Lower lobe of right lung (tissue), 2 donors: ENCODE data around the gene ZNF80. TPM values are rescaled to one million over a fixed set of nuclear protein-coding genes. Genes with fewer than 3 reads are reported as not detected.

Experiments
- ATAC-seq, 2 donors: fragments of 200-7000 bp; cut with Tn5 transposase; one replicate each; pipeline ENCODE4 v1.9.1; 2020 to 2022; ENCODE audit warnings: mild to moderate bottlenecking in 2 of 2, moderate library complexity in 2 of 2
- DNase-seq: peaks from one replicate; pipeline ENCODE4 v3.0.0-alpha.2; 2020
- H3K27ac ChIP-seq: fragments of 200-600 bp; one replicate; pipeline ENCODE4 v1.8.0; 2022
- H3K27me3 ChIP-seq: fragments of 200-600 bp; one replicate; pipeline ENCODE4 v1.8.0; 2022; ENCODE audit warnings: low read depth
- H3K36me3 ChIP-seq: fragments of 200-600 bp; one replicate; pipeline ENCODE4 v1.8.0; 2022; ENCODE audit warnings: mild to moderate bottlenecking
- H3K4me1 ChIP-seq: fragments of 200-600 bp; one replicate; pipeline ENCODE4 v1.8.0; 2022
- H3K4me3 ChIP-seq: fragments of 200-600 bp; one replicate; pipeline ENCODE4 v1.8.0; 2022; ENCODE audit warnings: mild to moderate bottlenecking
- H3K9me3 ChIP-seq: fragments of 200-600 bp; one replicate; pipeline ENCODE4 v1.8.0; 2022
- intact Hi-C: fragments of 100-400 bp; cut with DNase I; formaldehyde crosslinking; loops from one replicate; pipeline ENCODE4 v1.11.0; 2022
- total RNA-seq: library from RNA; stranded (reverse); fragmentation: NEBNext Ultra II Directional; extraction: Animal tissue kit (Norgen Biotek cat#: 25700); gene quantifications from one replicate; pipeline ENCODE4 v1.2.1, GENCODE V29; 2021
- TF ChIP-seq, protein P1 (sequence below): fragments of 200-600 bp; IDR thresholded peaks from one replicate; pipeline ENCODE4 v1.8.0; 2022; ENCODE audit warnings: antibody characterized with exemption, mild to moderate bottlenecking
- donor health status: DM: no; HTN: yes; CAD: no; lungs with severe emphysema.

The ZNF80 gene
- total RNA-seq, 1 donor from 2014 or later = not detected

DNA sequence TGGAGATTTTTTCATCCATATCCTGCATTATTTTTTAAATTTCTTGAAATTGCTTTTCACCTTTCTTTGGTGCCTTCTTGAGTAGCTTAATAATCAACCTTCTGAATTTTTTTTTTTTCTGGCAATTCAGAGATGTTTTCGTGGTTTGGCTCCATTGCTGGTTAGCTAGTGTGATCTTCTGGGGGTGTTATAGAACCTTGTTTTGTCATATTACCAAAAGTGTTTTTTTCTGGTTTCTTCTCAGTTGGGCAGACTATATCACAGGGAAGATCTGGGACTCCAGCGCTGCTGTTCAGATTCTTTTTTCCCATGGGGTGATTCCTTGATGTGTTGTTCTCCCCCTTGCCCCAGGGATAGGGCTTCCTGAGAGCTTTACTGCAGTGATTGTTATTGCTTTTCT lies 32.6 kb upstream of the ZNF80 start:
- Histone ChIP-seq H3K9me3 (peaks cover 7% of the 10 kb centered on the region), H3K36me3 (no peaks in the 10 kb centered on the region), H3K27ac (no peak overlapping the region), H3K4me3 (no peak overlapping the region), H3K27me3 (no peaks in the 10 kb centered on the region), H3K4me1 (no peaks in the 10 kb centered on the region)
- intact Hi-C loops = no loop called here
- ATAC-seq (no peak), DNase-seq (no peak)
- TF ChIP-seq, protein P1, sequence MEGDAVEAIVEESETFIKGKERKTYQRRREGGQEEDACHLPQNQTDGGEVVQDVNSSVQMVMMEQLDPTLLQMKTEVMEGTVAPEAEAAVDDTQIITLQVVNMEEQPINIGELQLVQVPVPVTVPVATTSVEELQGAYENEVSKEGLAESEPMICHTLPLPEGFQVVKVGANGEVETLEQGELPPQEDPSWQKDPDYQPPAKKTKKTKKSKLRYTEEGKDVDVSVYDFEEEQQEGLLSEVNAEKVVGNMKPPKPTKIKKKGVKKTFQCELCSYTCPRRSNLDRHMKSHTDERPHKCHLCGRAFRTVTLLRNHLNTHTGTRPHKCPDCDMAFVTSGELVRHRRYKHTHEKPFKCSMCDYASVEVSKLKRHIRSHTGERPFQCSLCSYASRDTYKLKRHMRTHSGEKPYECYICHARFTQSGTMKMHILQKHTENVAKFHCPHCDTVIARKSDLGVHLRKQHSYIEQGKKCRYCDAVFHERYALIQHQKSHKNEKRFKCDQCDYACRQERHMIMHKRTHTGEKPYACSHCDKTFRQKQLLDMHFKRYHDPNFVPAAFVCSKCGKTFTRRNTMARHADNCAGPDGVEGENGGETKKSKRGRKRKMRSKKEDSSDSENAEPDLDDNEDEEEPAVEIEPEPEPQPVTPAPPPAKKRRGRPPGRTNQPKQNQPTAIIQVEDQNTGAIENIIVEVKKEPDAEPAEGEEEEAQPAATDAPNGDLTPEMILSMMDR = no peak

DNA sequence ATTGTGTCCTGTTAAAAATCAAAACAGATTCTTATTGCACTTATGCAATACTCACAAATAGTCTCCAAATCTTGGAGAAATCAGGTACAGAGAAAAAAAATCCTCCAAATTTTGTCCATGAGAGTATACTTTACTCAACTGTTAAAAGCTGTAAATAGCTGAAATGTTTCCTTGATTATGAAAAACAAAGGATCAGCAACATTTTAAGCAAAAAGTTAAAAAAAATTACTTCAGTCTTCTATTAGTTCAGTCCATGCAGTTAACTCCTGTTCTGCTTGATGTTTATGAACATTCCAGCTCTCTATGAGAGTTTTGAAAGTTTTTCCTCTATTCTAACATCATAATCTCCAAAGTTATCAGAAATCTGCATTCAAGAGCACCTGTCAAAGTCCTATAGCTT lies 22.8 kb upstream of the ZNF80 start:
- TF ChIP-seq, protein P1 = no peak
- peaks cover 11% of the 10 kb centered on the region for H3K9me3 ChIP-seq
- no peaks in the 10 kb centered on the region for H3K36me3 ChIP-seq
- intact Hi-C loops = no loop called here
- no peaks in the 10 kb centered on the region for H3K4me1 ChIP-seq
- no peak for DNase-seq
- ATAC-seq = no peak
- H3K27me3 ChIP-seq = no peaks in the 10 kb centered on the region
- H3K4me3 ChIP-seq = no peak overlapping the region
- H3K27ac ChIP-seq = no peak overlapping the region

DNA sequence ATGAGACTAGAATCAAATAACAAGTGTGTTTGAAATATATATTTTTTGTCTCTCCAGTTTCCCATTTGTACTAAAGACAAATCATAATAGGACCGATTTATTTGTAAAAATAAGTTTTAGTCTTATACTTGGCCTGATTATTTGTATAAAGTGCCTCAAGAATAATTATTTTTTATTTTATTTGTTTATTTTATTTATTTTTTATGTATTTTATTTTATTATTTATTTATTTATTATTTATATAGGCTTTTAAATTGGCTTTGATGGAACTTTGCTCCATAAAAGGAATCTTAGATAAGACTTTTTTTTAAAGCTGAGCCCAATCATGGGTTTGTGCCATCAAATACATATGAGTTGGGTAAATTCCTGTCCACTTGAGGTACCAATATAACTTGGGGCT lies 22.2 kb upstream of the ZNF80 start:
- TF ChIP-seq, protein P1 = no peak
- Histone ChIP-seq H3K4me1 (no peaks in the 10 kb centered on the region), H3K27me3 (no peaks in the 10 kb centered on the region), H3K4me3 (no peak overlapping the region), H3K27ac (no peak overlapping the region), H3K9me3 (peaks cover 11% of the 10 kb centered on the region), H3K36me3 (no peaks in the 10 kb centered on the region)
- ATAC-seq (no peak), DNase-seq (no peak)
- intact Hi-C loops = no loop called here

DNA sequence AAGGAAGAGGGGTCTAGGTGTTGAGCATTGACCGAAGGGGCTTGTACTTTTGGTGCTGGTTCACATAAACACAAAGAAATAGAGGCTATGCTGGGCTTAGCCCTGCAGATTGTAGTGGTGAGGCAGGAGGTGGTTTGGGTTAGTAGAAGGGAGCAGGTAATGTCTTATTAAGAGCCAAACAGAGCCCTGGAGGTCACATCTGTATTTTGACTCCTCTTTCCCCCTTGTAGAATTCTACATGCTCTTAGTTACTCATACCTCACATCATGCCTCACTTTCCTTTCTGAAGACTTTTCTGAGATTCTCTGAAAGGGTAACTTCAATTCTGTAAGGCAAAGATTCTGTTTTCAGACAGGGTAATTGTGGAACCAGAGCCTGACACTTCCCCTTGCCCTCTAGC lies 16.1 kb upstream of the ZNF80 start:
- no peak for ATAC-seq
- intact Hi-C loops = no loop called here
- Histone ChIP-seq H3K27ac (no peak overlapping the region), H3K27me3 (no peaks in the 10 kb centered on the region), H3K4me1 (no peaks in the 10 kb centered on the region), H3K4me3 (no peak overlapping the region), H3K9me3 (peaks cover 3% of the 10 kb centered on the region), H3K36me3 (no peaks in the 10 kb centered on the region)
- TF ChIP-seq, protein P1 = no peak
- no peak for DNase-seq

DNA sequence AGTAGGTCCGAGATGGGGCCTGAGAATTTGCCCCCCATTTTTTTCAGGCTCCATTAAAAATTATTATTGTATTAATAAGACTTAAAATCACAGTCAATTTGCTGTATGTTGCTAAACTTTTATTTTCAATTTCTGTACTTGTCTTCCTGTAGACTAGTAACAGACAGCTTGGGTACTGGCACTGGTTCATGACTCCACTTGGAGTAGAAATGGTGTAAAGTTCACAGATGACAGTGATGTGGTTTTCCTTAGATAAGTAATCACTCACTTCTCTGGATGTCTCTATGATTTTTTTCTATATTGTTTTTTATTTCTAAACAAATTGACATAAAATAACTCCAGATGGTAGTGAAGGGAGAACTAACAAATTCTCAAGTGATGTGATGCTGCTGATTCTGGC lies 15.6 kb upstream of the ZNF80 start:
- TF ChIP-seq, protein P1 = no peak
- Histone ChIP-seq H3K27ac (no peak overlapping the region), H3K9me3 (no peaks in the 10 kb centered on the region), H3K36me3 (no peaks in the 10 kb centered on the region), H3K4me3 (no peak overlapping the region), H3K4me1 (no peaks in the 10 kb centered on the region), H3K27me3 (no peaks in the 10 kb centered on the region)
- no peak for DNase-seq
- ATAC-seq = no peak
- intact Hi-C loops = no loop called here

DNA sequence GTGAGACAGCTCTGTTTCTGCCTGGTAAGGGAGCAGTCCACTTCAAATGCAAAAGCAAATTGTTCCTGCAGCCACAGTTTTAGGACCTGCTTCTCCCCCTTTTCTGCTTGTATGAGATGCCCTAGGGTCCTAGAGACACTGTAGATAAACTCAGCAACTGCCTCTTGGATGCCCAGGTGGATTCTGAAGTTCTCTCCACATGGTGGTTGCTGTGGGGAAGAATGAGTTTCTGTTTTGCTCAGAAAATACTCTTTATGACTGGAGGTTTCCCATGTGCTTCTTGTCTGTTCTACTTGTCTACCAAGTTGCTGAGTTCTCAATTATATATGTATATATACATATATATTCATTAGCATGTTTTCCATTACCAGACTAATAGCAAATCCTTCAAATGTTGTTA lies 5.6 kb upstream of the ZNF80 start:
- no peak for DNase-seq
- TF ChIP-seq, protein P1 = no peak
- H3K4me1 ChIP-seq = no peaks in the 10 kb centered on the region
- no peak overlapping the region for H3K4me3 ChIP-seq
- intact Hi-C loops = no loop called here
- ATAC-seq = no peak
- H3K27me3 ChIP-seq = no peaks in the 10 kb centered on the region
- no peaks in the 10 kb centered on the region for H3K9me3 ChIP-seq
- no peak overlapping the region for H3K27ac ChIP-seq
- no peaks in the 10 kb centered on the region for H3K36me3 ChIP-seq
